ENCODE data around the gene ARHGEF19. TPM values are rescaled to one million over a fixed set of nuclear protein-coding genes. Genes with fewer than 3 reads are reported as not detected.

Gene ARHGEF19
- total and polyA plus RNA-seq, 9 of the 15 experiments (the other 6 are each of a cell fraction or from before 2014, with no cell fraction given): 0.73 to 21.0 (median 5.2) TPM

GRCh38 chr1:16164213-16165072 is 48.0 kb downstream of the ARHGEF19 start (continued):
- peak; percentile 51; the same call in 1 of the 2 replicates for TF ChIP-seq ZBTB12 (CRISPR knock-in tag; IDR thresholded peaks at IDR 0.05)
- no peak for TF ChIP-seq PREB (CRISPR knock-in tag; IDR thresholded peaks at IDR 0.05)
- peak; percentile 72 for TF ChIP-seq NCOR1 (IDR thresholded peaks at IDR 0.05)
- no peak for TF ChIP-seq MAFG (tag; conservative IDR thresholded peaks at IDR 0.05)
- TF ChIP-seq CEBPB (tag; IDR thresholded peaks at IDR 0.05): peak; percentile 58
- peak; percentile 64; the same call in 1 of the 2 replicates for TF ChIP-seq RNF2 (IDR thresholded peaks at IDR 0.05)
- peak; percentile 99 for TF ChIP-seq TFAP4 (CRISPR knock-in tag; IDR thresholded peaks at IDR 0.05; ENCODE audit: borderline replicate concordance)
- TF ChIP-seq SMARCA4 (IDR thresholded peaks at IDR 0.05): peak; percentile 80
- no peak for TF ChIP-seq ZBTB49 (CRISPR knock-in tag; IDR thresholded peaks at IDR 0.05; ENCODE audit: borderline replicate concordance)
- TF ChIP-seq DLX4 (CRISPR knock-in tag; IDR thresholded peaks at IDR 0.05): no peak
- TF ChIP-seq MYNN (IDR thresholded peaks at IDR 0.05): peak; percentile 68; the same call in 1 of the 2 replicates
- no peak for TF ChIP-seq MYNN (CRISPR knock-in tag; IDR thresholded peaks at IDR 0.05)
- no peak for TF ChIP-seq FOXJ2 (tag; IDR thresholded peaks at IDR 0.05)
- no peak for TF ChIP-seq SAFB (IDR thresholded peaks at IDR 0.05; ENCODE audit: borderline replicate concordance, low read depth, low read length)
- TF ChIP-seq ZKSCAN8 (CRISPR knock-in tag; IDR thresholded peaks at IDR 0.05): no peak
- no peak for TF ChIP-seq MCM5 (IDR thresholded peaks at IDR 0.05; ENCODE audit: low read depth)
- TF ChIP-seq SPI1 (IDR thresholded peaks at IDR 0.05; ENCODE audit: borderline replicate concordance, low read depth, low read length): no peak
- TF ChIP-seq BRD9 (IDR thresholded peaks at IDR 0.05; ENCODE audit: low read depth, partially characterized antibody): no peak
- TF ChIP-seq TAF9B (IDR thresholded peaks at IDR 0.05; ENCODE audit: partially characterized antibody): peak; percentile 97

Data from K562 (cell line).